Dedifferentiated amniotic fluid mesenchymal stem cell (primary cell): ENCODE results near the gene PXN.

Source experiments
- DNase-seq: peaks from one replicate; pipeline ENCODE4 v3.0.0-alpha.2; 2016; ENCODE audit errors: extremely low spot score

Gene PXN

DNA sequence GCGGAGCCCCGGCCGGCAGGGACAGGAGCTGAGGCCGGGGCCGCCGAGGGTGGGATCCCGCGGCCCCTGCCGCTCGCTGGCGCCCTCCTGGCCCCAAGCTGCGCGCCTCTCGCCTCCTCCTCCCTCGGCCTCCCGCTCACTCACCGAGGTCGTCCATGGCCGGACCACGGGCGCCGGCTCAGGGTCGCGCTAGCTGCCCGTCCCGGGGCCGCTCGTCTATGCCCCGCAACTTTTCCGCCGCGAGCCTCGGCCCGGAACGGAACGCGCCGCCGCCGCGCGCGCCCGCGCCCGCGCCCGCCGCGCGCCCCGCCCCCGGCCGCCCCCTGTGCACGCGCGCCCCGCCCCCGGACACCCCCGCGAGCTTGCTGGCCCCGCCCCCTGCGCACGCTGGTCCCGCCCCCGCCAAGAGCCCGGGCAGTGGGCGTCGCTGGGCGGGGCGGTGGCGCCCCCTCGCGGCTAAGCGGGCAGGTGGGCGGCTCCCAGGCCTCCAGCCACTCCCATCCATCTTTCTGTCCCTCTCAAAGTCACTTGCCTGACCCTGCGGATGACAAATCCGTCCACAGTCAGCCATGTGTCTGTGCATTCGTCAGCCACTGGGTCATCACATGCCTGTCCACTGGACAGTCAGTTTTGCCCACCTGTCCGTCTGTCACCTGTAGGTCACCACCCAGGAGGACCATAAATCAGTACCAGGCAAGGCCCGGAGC lies at the start of gene PXN:
Gene PXN, minus strand, starts transcription at position 258 of the 707 bp plus-strand sequence. Its CDS starts 101 bp downstream, at position 157.
- peak; percentile 66 for DNase-seq

DNA sequence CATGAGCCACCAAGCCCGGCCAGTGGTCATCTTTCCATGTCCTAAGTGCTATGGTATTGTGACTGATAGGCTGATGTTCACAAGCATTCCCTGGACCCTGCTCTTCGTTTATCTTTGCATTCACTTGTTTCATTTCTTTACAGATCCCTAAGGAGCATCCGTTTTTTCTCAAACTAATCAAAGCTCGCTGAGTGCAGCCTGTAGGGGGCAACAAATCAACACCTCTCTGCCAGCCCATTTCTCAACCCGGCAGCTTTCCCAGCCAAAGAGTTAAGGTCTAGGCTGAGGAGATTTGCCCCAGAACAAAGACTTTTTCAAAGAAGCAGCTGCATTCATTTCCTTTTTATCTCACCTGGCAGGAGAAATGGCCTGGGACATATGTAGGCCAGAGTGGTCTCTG lies 48.7 kb upstream of the PXN start:
- no peak for DNase-seq

DNA sequence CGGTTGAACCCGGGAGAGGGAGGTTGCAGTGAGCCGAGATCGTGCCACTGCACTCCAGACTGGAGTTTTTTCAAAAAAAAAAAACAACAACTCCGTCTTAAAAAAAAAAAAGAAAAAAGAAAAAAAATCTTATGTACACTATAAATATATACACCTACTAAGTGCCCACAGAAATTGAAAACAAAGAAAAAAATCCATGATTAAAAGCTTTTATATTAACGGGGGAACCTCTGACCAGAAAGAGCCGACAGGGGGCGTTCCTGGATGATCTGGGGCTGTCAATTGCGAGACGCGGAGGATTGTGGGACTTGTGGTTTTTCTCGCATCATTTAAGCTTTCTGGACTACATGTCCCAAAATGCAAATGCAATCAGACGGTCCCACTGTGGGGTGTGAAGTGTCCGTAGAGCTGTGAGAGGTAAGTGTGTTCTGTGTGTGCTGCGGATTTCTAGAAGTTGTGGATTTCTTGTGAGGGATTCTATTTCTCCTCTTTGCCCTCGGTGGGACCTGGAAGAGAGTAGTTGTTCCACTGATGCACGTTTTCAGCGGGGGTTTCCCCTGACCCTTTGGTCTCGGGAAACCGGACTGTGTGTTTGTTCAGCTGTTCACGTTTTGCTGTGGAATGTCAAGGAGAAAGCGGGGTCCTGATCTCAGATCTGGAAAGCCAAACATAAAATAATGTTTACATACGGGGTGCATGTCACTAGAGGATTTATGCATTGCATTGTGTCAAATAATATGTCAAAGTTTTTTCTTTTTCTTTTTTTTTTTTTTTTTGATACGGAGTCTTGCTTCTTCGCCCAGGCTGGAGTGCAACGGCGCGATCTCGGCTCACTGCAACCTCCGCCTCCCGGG lies 36.7 kb upstream of the PXN start, which contains the start of gene SIRT4:
Gene SIRT4, plus strand, starts transcription at position 360 of the 854 bp plus-strand sequence. CDS start 1,241 bp downstream, outside the sequence.
- DNase-seq: peak; percentile 96

DNA sequence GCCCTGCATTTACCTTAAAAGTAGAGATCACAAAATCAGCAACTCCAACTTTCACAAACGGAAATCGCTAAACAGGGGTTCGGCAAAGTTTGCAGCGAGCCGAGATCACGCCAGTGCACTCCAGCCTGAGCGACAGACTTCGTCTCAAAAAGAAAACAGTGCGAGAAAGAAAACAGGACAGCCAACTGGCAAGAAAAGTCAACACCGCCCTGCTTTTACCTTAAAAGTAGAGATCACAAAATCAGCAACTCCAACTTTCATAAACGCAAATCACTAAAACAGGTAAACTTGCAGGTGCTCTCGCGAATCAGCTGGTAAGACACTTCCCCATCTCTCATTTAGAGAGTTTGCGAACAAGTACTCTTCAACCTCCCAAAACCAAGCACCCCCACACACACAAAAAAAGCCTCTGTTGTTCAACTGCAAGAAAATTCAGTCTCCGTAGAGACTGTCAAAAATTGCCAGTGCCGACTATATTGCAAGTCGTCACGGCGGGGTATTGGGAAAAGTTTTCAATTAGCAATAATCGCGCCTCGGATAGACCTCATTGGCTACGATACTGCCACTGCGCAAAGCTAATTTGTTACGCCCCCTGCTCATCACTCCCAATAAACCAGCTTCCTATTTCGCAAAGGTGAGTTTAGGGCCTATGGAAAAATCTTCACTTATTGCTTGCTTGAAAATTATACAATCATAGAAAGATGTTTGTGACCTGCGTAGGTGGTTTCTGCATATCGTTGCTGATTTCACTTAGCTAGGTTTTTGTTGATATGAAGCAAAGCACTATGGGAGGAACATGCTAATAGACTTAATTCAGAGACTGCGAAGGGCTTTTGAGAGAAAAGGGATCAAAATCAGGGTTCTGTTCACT lies 27.4 kb upstream of the PXN start, which contains the start of gene RNU4-1:
Gene RNU4-1, minus strand, starts transcription at position 577 of the 871 bp plus-strand sequence.
- peak; percentile 75 for DNase-seq

DNA sequence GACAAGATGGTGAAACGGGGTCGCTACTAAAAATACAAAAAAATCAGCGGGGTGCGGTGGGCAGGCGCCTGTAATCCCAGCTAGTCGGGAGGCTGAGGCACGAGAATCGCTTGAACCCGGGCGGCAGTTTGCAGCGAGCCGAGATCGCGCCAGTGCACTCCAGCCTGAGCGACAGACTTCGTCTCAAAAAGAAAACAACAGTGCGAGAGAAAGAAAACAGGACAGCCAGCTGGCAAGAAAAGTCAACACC lies 26.8 kb upstream of the PXN start:
- no peak for DNase-seq

DNA sequence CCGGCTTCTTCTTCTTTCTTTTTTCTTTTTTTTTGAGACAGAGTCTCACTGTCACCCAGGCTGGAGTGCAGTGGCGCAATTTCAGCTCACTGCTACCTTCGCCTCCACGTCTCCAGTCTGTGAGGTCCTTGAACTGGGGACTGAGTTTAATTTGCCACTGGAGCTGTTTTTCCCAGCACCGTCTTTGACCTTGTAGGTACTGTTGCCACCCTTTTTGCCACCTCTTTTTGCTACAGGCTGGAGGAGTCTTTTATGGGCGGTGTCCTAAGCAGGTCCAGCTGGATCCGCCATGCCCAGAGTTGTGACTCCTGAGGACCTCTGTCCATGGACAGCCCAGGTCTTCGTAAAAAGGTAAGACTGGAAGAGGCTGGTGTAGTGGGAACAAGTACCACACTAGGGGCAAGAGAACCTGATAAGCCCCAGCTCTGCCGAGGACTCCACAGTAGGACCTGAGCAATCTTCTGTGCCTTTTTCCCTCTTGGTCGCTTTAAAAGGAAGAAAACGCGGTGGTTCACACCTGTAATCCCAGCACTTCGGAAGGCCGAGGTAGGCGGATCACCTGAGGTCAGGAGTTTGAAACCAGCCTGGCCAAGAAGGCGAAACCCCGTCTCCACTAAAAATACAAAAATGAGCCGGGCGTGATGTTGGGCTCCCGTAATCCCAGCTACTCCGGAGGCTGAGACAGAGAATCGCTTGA lies 25.2 kb upstream of the PXN start:
- no peak for DNase-seq

DNA sequence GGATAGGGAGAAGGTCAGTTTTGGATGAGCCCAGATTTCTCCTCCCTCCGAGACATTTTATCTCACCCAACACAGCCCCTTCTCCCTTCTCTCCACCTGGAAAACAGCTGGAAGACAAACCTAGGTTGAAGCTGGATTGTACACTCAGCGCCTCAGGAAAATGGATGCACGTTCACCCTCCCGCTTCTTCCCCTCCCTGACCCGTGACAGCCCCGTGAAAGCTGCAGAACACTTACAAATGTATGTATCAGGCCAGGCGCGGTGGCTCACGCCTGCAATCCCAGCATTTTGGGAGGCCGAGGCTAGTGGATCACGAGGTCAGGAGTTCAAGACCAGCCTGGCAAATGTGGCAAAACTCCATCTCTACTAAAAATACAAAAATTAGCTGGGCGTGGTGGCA lies 22.0 kb upstream of the PXN start:
- no peak for DNase-seq

DNA sequence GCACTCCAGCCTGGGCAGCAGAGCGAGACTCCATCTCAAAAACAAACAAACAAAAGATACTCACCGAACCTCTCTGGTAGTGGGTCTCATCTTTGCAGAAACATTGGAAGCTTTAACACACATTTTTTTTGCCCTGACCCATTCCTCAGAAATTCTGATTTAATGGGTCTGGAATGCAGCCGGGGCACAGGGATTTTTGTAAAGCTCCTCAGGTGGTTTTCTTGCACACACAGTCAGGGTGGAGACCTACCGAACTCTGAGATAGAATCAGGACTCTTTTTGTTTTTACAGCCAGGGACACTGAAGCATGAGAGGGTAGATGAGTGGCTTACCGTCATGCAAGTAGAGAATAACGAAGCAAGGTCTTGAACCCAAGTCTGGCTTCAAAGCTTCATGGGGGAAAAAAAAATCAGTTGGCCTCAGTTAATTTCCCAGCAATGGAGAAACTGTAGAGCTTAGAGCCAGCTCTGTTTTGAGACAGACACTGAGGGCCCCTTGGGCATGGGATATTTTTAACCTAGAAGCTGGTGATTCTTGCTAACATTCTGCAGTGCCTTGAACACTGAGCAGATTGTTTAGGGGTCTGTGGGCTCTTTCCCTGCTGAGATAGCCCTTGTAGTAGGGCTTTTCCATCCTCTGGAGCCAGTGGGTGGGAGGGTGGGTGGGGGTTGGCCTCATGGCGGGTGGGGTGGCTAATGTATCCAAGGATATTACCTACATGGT lies 21.4 kb upstream of the PXN start:
- no peak for DNase-seq

DNA sequence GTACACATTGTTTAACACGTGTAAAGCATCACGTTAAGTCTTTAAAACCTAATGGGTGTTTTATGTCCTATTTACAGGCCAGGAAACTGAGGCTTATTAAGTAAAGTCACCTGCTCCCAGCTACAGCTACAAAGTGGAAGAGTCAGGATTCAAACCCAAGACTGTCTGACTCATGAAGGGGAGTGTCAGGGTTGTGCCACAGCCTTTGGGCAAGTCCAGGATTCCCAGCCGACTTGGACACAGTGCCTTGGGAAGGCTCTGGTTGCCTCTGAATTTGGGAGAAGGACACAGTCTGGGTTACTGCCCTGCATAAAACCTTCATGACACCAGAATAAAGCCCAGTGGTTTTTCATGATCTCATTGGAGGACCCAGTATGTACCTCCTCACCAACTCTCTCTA lies 18.9 kb upstream of the PXN start:
- no peak for DNase-seq

DNA sequence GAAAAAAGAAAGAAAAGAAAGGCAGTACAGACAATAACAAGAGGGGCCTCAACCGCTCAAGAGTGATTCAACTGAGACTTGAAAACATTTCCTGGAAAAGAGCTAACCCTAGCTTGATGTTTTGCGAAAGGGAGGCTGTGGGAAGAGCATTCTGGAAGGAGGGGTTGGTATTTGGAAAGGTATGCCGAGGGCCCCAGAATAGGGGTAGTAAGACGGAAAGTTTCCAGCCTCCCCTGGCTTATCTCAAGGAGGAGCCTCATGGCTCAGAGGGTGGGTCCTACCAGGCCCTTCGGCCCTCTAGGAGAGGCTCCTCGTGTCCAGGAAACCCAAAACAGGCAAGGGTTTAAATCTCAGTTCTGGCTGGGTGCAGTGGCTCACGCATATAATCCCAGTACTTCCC lies 17.8 kb upstream of the PXN start:
- no peak for DNase-seq

DNA sequence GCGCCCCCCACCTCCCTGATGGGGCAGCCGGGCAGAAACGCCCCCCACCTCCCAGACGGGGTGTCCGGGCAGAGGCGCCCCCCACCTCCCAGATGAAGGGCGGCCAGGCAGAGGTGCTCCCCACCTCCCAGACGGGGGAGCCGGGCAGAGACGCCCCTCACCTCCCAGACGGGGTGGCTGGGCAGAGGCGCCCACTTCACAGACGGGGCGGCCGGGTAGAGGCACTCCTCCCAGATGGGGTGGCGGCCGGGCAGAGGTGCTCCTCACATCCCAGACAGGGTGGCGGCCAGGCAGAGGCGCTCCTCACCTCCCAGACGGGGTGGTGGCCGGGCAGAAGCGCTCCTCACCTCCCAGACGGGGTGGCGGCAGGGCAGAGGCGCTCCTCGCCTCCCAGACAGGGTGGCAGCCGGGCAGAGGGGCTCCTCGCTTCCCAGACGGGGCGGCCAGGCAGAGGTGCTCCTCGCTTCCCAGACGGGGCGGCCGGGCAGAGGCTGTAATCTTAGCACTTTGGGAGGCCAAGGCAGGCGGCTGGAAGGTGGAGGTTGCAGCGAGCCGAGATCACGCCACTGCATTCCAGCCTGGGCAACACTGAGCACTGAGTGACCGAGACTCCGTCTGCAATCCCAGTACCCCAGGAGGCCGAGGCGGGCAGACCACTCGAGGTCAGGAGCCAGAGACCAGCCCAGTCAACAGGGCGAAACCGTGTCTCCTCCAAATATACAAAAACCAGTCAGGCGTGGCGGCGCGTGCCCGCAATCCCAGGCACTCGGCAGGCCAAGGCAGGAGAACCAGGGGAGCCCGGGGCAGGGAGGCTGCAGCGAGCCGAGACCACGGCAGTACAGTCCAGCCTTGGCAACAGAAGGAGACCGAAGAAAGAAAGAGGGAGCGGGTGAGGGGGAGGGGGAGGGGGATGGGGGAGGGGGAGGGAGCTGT lies 12.9 kb upstream of the PXN start:
- DNase-seq: no peak

DNA sequence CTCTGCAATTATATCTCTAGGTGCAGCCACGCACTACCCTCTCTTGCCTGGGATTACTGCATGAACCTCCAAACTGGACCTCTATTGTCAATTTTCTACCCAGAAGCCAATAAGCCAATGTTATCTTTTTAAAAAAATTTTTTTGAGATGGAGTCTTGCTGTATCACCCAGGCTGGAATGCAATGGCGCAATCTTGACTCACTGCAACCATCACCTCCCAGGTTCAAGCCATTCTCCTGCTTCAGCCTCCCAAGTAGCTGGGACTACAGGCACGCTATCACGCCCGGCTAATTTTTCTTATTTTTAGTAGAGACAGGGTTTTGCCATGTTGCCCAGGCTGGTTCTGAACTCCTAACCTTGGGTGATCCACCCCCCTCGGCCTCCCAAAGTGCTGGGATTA lies 11.2 kb upstream of the PXN start:
- DNase-seq: no peak

DNA sequence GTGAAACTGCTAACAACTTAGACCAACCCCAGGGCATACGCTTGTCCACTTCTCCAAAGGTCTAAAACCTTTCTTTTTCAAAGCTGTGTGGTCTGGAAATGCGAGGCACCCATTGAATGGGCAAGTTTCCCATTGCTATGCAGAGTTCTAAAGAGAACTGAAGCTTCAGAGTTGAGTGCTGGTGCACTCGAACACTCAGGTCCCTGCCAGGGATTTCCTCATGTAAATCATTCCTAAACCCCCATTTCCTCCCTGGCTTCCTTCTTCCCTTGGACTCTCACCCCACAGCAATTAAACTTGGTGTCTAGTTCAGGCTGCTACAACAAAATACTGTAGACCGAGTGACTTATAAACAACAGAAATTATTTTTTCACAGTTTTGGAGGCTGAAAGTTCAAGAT lies 2.2 kb upstream of the PXN start:
- no peak for DNase-seq

DNA sequence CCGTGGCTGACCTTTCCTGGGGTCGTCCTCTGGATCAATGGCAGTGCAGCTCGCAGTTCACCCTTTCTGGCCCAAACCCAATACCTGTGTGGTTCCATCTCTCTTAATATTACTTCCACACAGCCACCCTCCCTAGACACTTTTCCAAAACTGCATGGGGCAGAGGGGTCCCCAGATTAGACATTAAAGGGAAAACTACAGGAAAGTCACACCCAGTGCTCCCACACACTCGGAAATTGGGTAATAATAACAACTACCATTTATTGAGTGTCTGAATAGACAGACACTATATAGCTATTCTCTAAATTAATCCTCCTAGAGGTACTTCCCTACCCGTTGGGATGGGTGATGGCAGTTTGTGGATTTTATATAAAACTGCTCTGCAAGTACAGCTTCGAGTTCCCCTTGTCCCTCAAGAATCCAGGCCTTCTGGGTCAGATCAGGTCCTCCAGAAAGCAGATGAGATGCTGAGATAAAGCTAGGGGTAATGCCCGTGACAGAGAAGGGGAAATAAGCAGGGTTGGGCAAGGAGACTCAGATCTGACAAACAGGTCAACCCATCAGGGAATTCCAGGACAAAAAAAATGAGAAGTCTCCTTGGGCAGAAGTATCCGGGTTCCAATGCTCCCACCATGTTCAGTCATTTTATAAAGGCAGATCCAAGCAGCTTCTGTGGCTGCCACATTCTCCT lies 795 bp upstream of the PXN start:
- DNase-seq: no peak

DNA sequence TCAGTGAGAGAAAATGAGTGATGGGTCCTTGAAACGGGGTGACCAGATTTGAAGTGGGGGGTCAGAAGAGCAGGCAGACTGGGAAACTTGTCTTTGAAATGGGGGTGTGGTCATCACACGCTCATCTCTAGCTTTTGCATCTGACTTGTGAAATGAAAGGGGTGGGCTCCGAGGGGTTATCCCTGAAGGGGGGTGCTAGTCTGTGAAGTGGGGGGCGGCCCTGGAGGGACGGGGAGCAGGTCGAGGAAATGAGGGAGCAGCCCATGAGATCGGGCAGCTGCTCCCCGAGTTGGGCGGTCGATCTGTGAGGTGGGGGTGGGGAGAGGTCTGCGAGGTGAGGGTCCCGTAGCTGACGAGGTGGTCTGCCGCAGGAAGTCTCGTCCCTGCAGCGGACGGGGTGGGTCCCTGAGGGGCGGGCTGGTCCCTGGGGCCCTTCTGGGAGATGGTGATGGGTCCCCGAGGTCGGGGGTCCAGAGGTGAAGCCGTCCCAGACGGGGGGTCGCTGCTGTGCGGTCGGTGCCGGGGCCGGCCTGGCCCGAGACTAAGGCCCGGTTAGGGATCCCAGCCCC lies 542 bp downstream of the PXN start:
- DNase-seq: no peak

DNA sequence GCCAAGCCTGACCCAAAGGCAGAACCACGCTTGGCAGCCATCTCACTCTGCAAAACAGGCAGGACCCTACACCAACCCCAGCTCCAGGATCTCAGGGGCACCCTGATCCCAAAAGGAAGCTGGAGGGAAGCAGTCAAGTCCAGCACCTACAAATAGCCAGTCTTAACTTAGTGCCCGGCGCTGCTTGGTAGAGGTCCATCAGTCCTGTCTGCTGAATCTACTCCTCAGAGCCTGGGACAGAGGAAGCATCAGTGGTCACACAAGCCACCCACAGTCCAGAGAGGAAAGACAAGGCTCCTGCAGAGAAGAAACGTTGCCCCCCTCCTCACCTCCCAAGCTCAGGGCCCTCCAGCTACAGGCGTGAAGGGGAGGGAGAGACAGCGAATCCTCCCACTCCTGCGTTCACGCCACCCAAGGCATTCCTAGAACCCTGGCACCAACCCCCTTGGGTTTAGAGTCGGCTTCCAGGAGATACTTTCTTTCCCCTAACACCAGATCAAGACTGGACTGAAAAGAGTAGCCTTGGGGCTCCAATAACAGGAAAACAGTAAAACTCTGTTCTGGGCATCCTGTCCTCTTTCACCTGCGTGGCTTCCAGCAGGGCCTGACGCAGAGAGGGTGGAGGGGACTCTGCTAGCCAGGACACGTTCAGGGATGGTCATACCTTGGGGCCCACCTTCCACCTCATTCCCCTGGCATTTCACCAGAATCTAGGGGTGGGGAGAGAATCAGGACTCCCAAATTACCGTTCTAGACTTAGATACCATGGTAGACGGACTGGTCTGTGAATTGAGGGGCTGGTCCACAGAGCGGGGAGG lies 1.2 kb downstream of the PXN start:
- DNase-seq: no peak

DNA sequence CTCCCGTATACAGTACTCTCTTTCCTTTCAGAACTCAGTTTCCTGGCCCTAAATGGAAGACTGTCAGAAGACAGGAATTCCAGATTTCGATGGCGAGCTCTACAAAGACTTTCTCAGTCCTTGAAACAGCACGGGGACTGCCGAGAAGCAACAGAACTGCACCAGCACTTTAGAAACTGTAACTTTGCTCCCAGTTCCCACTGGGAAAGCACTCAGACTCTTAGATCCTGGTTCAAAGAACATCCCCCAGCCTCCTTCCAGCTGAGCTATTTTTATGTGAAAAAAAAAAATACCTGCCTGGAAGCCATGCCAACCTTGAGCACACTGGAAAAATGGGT lies 1.8 kb downstream of the PXN start:
- no peak for DNase-seq
